HG02763 (cell line): ENCODE data around the gene MBNL2.
A peak's percentile ranks its signal among the peaks of the same experiment; 100 is the strongest.

ENCODE experiments used
- ATAC-seq: cut with Tn5 transposase; IDR thresholded peaks from one replicate; pipeline ENCODE4 v1.9.1; 2021; ENCODE audit warnings: mild to moderate bottlenecking, moderate library complexity; ENCODE audit not compliant: unreplicated experiment

The MBNL2 gene

DNA sequence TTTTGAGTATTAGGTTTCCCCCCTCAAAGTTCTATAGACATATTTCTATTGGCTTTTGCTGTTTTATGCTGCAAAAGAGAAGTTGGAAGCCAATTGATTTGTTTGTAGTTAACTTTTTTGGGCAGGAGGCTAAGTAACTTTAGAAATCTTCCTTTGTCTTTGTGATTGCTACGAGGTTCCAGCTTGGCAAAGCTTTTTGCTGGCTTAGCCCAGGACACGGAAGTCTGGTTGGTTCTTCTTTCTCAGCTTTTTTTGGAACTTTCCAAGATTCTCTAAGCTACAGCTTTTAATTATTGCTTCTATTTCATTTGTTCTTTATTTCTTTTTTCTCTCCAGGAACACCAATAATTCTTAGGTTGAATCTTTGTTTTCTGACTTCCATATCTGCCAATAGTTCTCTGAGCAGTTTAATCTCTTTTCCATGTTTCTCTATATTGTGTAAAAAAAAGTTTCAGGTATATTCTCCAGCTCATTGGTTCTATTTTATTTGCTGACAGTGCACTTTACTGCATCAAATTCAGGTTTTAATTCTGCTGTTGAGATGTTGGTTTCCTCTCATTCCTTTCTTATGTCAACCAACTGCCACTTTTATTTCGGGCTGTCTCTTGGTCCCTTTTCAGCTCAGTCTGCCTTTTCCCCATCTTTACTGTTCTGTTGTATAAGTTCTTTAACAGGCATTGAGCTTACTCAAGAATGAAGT lies 27.8 kb downstream of the MBNL2 start:
- no peak for ATAC-seq

DNA sequence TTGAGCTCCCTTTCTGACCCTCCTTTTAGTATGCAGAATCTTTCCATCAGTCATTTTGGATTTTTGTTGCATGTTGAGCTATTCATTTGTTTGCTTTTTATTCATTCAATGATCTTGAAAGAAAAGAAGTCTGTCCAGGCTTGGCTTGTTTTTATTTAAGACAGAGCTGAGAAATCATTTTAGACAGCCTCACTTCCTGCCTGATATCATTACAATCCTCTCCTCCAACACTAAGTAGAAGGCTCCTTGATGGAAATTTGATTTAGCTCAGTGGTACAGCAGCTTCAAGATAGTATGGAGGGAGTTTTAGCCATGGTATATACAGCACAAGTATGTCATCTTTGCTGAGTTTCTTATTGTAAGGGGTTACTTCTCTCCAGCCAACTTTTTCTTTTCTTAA lies 28.4 kb downstream of the MBNL2 start:
- ATAC-seq, result no peak

- ATAC-seq, result no peak
These were observed 30.6 kb downstream of the MBNL2 start for GRCh38 chr13:97252735-97253134.

- ATAC-seq, result no peak
These were observed 31.6 kb downstream of the MBNL2 start for GRCh38 chr13:97253581-97254293.

DNA sequence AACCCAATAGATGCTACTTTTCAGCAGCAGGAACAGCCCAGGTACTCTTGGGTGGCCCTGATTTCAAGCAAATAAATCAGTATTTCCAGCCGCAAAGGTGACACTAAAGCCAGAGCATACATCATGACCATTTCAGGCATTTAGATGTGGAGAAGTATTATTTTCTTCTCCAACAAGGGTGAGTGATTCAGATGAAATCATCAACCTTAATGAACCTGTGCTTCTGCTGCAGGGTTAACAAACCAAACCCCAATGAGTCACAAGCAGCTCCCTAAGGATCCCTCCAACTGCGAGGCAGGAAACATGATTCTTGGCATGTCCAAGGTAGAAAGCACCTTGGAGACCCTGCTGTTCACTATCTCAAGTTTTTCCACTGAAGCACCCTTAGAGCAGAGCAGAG lies 32.7 kb downstream of the MBNL2 start:
- no peak for ATAC-seq

GRCh38 chr13:97255515-97256021 lies 33.4 kb downstream of the MBNL2 start:
- no peak for ATAC-seq

DNA sequence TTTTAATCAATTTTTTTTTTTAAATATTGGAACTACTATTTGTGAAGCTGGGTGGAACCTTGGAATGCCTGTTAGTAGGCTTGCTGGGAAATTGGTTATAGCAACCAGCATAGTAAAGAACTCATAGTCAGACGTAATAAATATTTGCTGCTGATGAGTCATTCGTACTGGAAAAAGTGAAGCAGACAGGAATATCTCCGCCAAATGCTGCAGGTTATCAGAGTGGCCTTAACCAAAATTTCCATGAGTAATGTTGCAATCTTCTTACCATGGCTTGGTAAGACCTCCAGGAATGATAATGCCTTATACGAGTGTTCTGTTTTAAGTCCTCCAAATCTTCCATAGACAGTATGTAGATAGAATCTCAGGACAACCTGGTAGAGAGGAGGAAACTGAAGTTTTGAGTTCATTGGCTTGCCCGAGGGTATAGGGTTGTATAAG lies 34.2 kb downstream of the MBNL2 start:
- ATAC-seq, result no peak

DNA sequence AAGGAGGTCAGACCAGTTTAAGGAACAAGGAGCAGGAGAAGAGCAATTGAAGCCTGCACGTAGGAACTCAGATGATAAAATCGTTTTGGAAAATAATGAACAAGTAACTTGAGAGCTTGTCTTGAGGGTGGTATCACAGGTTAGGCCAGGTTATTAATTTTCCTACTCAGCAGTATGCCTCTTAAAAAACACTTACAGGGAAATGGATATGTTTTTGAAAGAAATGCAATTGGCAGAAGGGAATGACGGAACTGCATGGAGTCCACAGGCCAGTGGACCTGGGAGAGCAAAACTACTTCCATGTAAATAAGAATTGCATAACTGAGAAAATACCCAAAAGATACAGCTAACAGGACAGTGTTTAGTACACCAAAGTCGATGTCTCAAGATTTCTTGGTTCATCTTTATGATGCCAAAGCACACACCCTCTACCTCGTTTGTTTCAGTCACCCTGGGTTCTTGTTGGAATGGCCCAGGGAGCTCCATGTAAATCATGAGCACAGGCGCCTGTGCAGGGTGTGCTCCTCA lies 35.2 kb downstream of the MBNL2 start:
- ATAC-seq, result no peak

GRCh38 chr13:97257800-97258799 lies 36.0 kb downstream of the MBNL2 start:
- ATAC-seq, result peak; percentile 64

DNA sequence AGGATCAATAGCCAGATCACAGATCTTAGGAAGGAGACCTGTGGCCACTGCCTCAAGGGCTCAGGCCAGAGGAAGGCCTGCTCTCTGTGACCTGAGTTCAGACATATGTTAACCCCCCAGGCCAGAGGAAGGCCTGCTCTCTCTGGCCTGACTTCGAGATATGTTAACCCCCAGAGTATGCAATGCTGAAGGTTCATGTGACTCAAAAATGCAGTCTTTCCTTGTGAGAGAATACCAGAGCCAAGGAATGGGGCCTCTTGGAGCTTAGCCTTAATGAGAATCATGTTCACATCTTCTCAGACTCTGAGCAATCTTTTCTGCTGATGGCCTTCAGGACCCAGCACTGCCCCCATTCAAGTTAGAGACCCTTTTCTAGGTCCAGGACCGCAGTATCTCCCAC lies 36.7 kb downstream of the MBNL2 start:
- ATAC-seq, result no peak

DNA sequence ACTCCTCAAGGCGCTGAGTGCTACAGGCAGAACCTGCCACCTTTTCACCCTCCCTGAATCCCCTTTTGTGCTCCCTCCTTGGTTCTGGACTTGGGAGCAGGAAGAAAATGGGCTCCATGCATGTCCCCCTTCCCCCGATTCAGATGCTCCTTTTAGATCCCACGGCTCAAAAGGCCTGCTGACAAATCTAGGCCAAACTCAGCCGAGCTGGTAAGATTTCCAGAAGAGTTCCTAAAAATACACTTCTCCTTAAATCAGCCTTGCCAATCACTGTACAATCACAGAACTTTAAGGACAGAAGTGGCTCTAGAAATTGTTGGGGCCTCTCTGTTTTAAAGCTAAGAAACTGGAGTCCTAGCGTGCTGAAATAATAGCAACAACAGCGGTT lies 37.3 kb downstream of the MBNL2 start:
- no peak for ATAC-seq

DNA sequence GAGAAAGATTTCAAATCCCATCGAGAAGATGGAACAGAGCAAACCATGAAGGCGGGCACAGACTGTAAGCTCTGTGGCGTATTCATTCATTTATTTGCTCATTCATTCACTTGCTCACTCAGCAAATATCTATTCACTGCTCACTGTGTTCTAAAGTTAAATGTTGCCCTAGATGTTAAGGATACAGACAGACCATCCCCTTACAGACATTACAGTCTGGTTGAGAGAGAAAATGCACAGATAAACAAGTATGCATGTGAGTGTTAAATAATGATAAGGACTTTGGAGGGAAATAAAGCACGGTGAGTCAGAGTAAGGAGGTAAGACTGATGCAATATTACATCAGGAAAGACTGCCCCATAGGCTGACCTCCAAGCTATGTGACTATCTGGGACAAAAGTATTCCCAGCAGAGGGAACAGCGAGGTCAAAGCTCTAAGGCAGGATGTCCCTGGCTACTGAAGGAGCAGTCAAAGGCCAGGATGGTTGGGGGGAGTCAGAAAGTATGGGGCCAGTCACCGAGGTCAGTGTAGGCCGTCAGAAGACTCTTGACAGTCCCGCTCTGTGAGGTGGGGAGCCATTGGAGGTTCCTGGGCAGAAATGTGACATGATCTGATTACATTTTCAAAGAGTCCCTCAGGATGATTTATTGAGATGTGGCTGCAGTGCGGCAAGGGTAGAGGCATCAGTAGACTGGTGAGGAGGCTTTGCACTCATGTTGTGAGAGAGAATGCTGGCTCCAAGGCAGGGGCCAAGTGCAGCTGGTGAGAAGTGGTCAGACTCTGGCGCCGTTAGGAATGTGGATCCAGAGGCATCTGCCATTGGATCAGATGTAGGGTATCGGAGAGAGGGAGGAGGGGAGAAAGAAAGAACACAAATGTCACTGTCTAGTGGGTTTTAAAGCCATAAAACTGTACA lies 37.9 kb downstream of the MBNL2 start:
- no peak for ATAC-seq

GRCh38 chr13:97261254-97262005 lies 39.3 kb downstream of the MBNL2 start:
- ATAC-seq, result peak; percentile 52

GRCh38 chr13:97262058-97262457 lies 39.9 kb downstream of the MBNL2 start:
- ATAC-seq, result no peak

DNA sequence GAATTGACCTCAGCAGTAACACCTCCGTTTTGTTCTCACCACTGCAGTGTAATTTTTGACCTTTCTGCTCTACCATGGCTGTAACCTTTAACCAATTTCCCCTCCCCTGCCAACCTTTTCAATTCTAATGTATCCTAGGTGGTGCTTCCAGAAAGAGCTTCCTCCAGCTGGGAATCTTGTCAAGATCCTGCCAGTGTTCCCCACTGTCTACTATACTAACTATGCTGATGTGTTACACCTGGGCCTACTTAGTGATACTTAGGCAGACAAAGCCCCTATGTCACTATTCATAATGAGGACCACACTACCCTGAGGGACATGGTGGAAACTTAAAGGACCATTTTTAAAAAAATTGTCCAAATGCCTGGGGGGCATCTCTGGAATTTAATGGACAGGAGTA lies 41.0 kb downstream of the MBNL2 start:
- ATAC-seq, result no peak

- no peak for ATAC-seq
These were observed 42.5 kb downstream of the MBNL2 start for GRCh38 chr13:97264663-97265062.

GRCh38 chr13:97266332-97266731 lies 44.2 kb downstream of the MBNL2 start:
- no peak for ATAC-seq

- no peak for ATAC-seq
These were observed 44.8 kb downstream of the MBNL2 start for GRCh38 chr13:97266772-97267417.
